H1 (cell line): Measurements from ENCODE around the gene SESN1. TPM values are rescaled to one million over a fixed set of nuclear protein-coding genes. Genes with fewer than 3 reads are reported as not detected.

Source experiments
- EGR1 ChIP-seq: IDR thresholded peaks from 2 replicates; pipeline ENCODE4 v1.6.1; 2011; ENCODE audit warnings: low read depth, low read length, borderline replicate concordance
- NANOG ChIP-seq: IDR thresholded peaks from 2 replicates; pipeline ENCODE4 v1.6.1; 2011; ENCODE audit warnings: low read length, low read depth, mild to moderate bottlenecking, inconsistent platforms; ENCODE audit not compliant: insufficient read depth, poor library complexity, severe bottlenecking
- SAP30 ChIP-seq: fragments of 300-600 bp; sonication (generic); IDR thresholded peaks from 2 replicates; pipeline ENCODE4 v1.7.1; 2012; ENCODE audit warnings: low read length, moderate library complexity, mild to moderate bottlenecking, inconsistent platforms; ENCODE audit not compliant: insufficient read depth, insufficient replicate concordance
- ZNF274 ChIP-seq: IDR thresholded peaks from 2 replicates; pipeline ENCODE4 v1.7.0; 2012; ENCODE audit warnings: low read length, borderline replicate concordance; ENCODE audit errors: extremely low read depth
- polyA plus RNA-seq, 7 experiments: library from polyadenylated mRNA; depleted of rRNA in 3 of 7; stranded (reverse) in 5 of 7; unstranded in 2 of 7; fragments of >200 nt in 5 of 7; fragments of 200-250 nt in 2 of 7; gene quantifications; 1 replicate in 5 of 7; 2 replicates in 1 of 7; 4 replicates in 1 of 7; pipeline versions ENCODE4 v1.2.1 to v1.2.3, GENCODE V29; 2011 to 2013; ENCODE audit warnings: missing spikeins in 2 of 7, mixed read lengths in 2 of 7
- total RNA-seq: library from RNA; stranded (reverse); fragmentation: NEBNext Ultra II Directional; extraction: Animal tissue kit (Norgen Biotek cat#: 25700); gene quantifications from 2 replicates; pipeline ENCODE4 v1.2.1, GENCODE V29; 2021
- TF ChIP-seq, protein P1 (sequence below): IDR thresholded peaks from 2 replicates; pipeline ENCODE4 v1.6.1; 2011; ENCODE audit warnings: low read depth, mild to moderate bottlenecking, low read length; ENCODE audit not compliant: insufficient read depth
- TF ChIP-seq, protein P2 (sequence below), 3 experiments: IDR thresholded peaks; 1 replicate in 2 of 3; 2 replicates in 1 of 3; pipeline versions ENCODE4 v1.5.1 to v1.6.1; 2011; ENCODE audit warnings: low read length in 3 of 3, mild to moderate bottlenecking in 3 of 3, inconsistent platforms in 2 of 3, low read depth in 1 of 3, moderate library complexity in 1 of 3; ENCODE audit not compliant: insufficient read depth in 1 of 3; ENCODE audit errors: control extremely low read depth in 1 of 3

Gene SESN1
- total and polyA plus RNA-seq, 2 of the 8 experiments (the other 6 are each of a cell fraction or from before 2014, with no cell fraction given): 12.8 to 15.6 TPM

DNA sequence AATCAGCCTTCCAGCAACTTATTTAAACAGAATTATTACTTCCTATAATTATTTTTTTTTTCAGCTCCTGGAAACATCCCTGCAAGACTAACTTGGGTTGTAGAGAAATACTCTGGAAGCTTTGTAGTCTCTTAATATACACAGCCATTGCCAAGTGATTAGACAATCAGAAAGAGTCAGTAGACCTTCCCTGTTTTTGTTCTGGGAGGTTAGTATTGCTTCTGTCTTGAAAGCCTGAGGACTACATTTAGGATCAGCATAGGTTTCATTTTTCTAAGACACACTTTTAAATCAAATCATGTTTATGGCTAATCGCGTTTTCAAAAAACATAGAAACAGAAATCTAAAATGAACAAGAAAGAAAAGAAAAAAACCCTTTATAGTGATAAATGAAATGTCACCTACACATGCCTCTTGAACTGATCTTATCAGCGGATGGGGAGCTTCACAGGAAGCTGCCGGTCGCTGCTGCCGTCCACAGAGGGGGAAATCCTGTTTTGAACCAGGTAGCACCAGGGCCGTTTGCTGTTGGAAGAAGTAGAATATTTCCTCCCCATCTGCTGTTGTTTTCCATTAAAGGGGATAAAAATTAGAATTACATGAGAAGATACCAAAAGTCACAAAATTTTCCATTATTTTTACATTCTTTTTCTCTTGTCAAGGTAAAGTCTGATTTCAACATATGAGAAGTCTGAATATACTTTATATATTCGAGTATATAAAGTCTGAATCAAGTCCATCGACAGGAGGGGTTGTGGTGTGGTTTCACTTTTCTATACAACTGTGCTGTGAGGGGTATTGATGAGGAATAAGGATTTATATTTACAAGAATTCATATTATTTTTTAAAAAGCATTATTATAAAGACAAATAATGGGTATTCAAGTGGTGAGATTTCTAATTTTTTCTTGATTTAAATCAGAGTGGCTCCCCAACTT is 151.8 kb downstream of the SESN1 start (continued):
- TF ChIP-seq NANOG (no peak), SAP30 (no peak), ZNF274 (no peak), EGR1 (no peak)
- TF ChIP-seq, protein P1, sequence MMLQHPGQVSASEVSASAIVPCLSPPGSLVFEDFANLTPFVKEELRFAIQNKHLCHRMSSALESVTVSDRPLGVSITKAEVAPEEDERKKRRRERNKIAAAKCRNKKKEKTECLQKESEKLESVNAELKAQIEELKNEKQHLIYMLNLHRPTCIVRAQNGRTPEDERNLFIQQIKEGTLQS: no peak
- TF ChIP-seq, protein P2, sequence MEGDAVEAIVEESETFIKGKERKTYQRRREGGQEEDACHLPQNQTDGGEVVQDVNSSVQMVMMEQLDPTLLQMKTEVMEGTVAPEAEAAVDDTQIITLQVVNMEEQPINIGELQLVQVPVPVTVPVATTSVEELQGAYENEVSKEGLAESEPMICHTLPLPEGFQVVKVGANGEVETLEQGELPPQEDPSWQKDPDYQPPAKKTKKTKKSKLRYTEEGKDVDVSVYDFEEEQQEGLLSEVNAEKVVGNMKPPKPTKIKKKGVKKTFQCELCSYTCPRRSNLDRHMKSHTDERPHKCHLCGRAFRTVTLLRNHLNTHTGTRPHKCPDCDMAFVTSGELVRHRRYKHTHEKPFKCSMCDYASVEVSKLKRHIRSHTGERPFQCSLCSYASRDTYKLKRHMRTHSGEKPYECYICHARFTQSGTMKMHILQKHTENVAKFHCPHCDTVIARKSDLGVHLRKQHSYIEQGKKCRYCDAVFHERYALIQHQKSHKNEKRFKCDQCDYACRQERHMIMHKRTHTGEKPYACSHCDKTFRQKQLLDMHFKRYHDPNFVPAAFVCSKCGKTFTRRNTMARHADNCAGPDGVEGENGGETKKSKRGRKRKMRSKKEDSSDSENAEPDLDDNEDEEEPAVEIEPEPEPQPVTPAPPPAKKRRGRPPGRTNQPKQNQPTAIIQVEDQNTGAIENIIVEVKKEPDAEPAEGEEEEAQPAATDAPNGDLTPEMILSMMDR (IDR thresholded peaks at IDR 0.05; ENCODE audit: control extremely low read depth in 1 of 3, insufficient read depth in 1 of 3, low read depth in 1 of 3, low read length in 3 of 3): no peak
